HEK293 (cell line): ENCODE data around the gene DMD.

ENCODE experiments used
- CTCF ChIA-PET: fragments of 350-600 bp; formaldehyde crosslinking; extraction: SDS; loops from one replicate; lab custom pipeline; 2021; ENCODE audit warnings: antibody characterized with exemption; lab: Yijun Ruan, JAX
- POLR2A ChIA-PET: fragments of 300-600 bp; formaldehyde crosslinking; extraction: SDS; loops from one replicate; lab custom pipeline; 2020; ENCODE audit warnings: antibody characterized with exemption, inconsistent platforms; lab: Yijun Ruan, JAX
- H3K27ac ChIP-seq: fragments of 200-500 bp; sonication (Bioruptor generic); 2 replicates; pipeline ENCODE4 v1.5.1; 2014; ENCODE audit warnings: low read depth, low read length, control low read depth, inconsistent platforms; ENCODE audit errors: extremely low read depth
- H3K36me3 ChIP-seq, 2 experiments: fragments of 200-500 bp in 1 of 2; sonication (Bioruptor generic) in 1 of 2; 1 replicate in 1 of 2; 2 replicates in 1 of 2; pipeline ENCODE4 v1.5.1; 2014 to 2017; ENCODE audit warnings: inconsistent platforms in 2 of 2, low read length in 2 of 2; ENCODE audit not compliant: control insufficient read depth in 2 of 2, insufficient read depth in 1 of 2
- H3K4me1 ChIP-seq: fragments of 200-500 bp; sonication (Bioruptor generic); 2 replicates; pipeline ENCODE4 v1.5.1; 2014; ENCODE audit warnings: mild to moderate bottlenecking, low read length, inconsistent platforms; ENCODE audit not compliant: control insufficient read depth, insufficient read depth
- H3K4me3 ChIP-seq: 2 replicates; pipeline ENCODE4 v1.5.1; 2011; ENCODE audit warnings: low read depth, mild to moderate bottlenecking, control low read depth, low read length, moderate library complexity
- H3K9me3 ChIP-seq: fragments of 200-500 bp; sonication (Bioruptor generic); 2 replicates; pipeline ENCODE4 v1.5.1; 2014; ENCODE audit warnings: low read depth, low read length, inconsistent platforms; ENCODE audit not compliant: control insufficient read depth, insufficient read depth
- EGR2 ChIP-seq: fragments of 450-650 bp; formaldehyde crosslinking; IDR thresholded peaks from 2 replicates; pipeline ENCODE4 v1.5.1; 2016; ENCODE audit warnings: low read depth, missing biosample characterization, missing genetic modification characterization
- GLIS2 ChIP-seq: fragments of 450-650 bp; formaldehyde crosslinking; IDR thresholded peaks from 2 replicates; pipeline ENCODE4 v1.5.1; 2016; ENCODE audit warnings: missing biosample characterization, missing genetic modification characterization
- KLF1 ChIP-seq: fragments of 450-650 bp; formaldehyde crosslinking; IDR thresholded peaks from 2 replicates; pipeline ENCODE4 v1.5.1; 2016; ENCODE audit warnings: missing biosample characterization, missing genetic modification characterization
- MEIS1 ChIP-seq: sonication (generic); formaldehyde crosslinking; IDR thresholded peaks from 2 replicates; pipeline ENCODE4 v1.8.1; 2022; ENCODE audit warnings: missing genetic modification reagents, mild to moderate bottlenecking, borderline replicate concordance
- MYNN ChIP-seq: fragments of 450-650 bp; formaldehyde crosslinking; IDR thresholded peaks from 2 replicates; pipeline ENCODE4 v1.5.1; 2016; ENCODE audit warnings: missing biosample characterization, missing genetic modification characterization, borderline replicate concordance
- MZF1 ChIP-seq: fragments of 450-650 bp; formaldehyde crosslinking; IDR thresholded peaks from 2 replicates; pipeline ENCODE4 v1.5.1; 2017; ENCODE audit warnings: missing biosample characterization, missing genetic modification characterization, borderline replicate concordance
- REPIN1 ChIP-seq: fragments of 450-650 bp; formaldehyde crosslinking; IDR thresholded peaks from 2 replicates; pipeline ENCODE4 v1.5.1; 2017; ENCODE audit warnings: missing biosample characterization, missing genetic modification characterization, low read depth
- SCRT2 ChIP-seq: fragments of 450-650 bp; formaldehyde crosslinking; IDR thresholded peaks from 2 replicates; pipeline ENCODE4 v1.5.1; 2016; ENCODE audit warnings: missing biosample characterization, missing genetic modification characterization
- SP3 ChIP-seq: fragments of 450-650 bp; formaldehyde crosslinking; IDR thresholded peaks from 2 replicates; pipeline ENCODE4 v1.5.1; 2016; ENCODE audit warnings: missing biosample characterization, missing genetic modification characterization
- TCF7L2 ChIP-seq: IDR thresholded peaks from 2 replicates; pipeline ENCODE4 v1.6.1; 2011; ENCODE audit warnings: low read depth, mild to moderate bottlenecking, inconsistent platforms, low read length, moderate library complexity, borderline replicate concordance
- ZBTB20 ChIP-seq: fragments of 450-650 bp; formaldehyde crosslinking; IDR thresholded peaks from 2 replicates; pipeline ENCODE4 v1.5.1; 2016; ENCODE audit warnings: missing biosample characterization, missing genetic modification characterization
- ZFP37 ChIP-seq: fragments of 450-650 bp; formaldehyde crosslinking; IDR thresholded peaks from 2 replicates; pipeline ENCODE4 v1.5.1; 2016; ENCODE audit warnings: missing biosample characterization, missing genetic modification characterization
- ZFP41 ChIP-seq: fragments of 450-650 bp; formaldehyde crosslinking; IDR thresholded peaks from 2 replicates; pipeline ENCODE4 v1.5.1; 2016; ENCODE audit warnings: missing biosample characterization, missing genetic modification characterization, borderline replicate concordance
- ZIC2 ChIP-seq: fragments of 450-650 bp; formaldehyde crosslinking; IDR thresholded peaks from 2 replicates; pipeline ENCODE4 v1.5.1; 2016; ENCODE audit warnings: missing biosample characterization, missing genetic modification characterization
- ZNF221 ChIP-seq: fragments of 450-650 bp; formaldehyde crosslinking; IDR thresholded peaks from 2 replicates; pipeline ENCODE4 v1.5.1; 2017; ENCODE audit warnings: missing biosample characterization, missing genetic modification characterization, borderline replicate concordance
- ZNF274 ChIP-seq, 2 experiments: fragments of 200-500 bp in 1 of 2; fragments of 450-650 bp in 1 of 2; sonication (Bioruptor generic) in 1 of 2; formaldehyde crosslinking in 1 of 2; IDR thresholded peaks; 2 replicates each; pipeline versions ENCODE4 v1.5.1 to v1.6.1; 2014 to 2016; ENCODE audit warnings: borderline replicate concordance in 1 of 2, inconsistent platforms in 1 of 2, low read length in 1 of 2, missing biosample characterization in 1 of 2, missing genetic modification characterization in 1 of 2
- ZNF350 ChIP-seq: fragments of 450-650 bp; formaldehyde crosslinking; IDR thresholded peaks from 2 replicates; pipeline ENCODE4 v1.5.0; 2017; ENCODE audit warnings: missing biosample characterization, mild to moderate bottlenecking, missing genetic modification characterization
- ZNF404 ChIP-seq: fragments of 450-650 bp; formaldehyde crosslinking; IDR thresholded peaks from 2 replicates; pipeline ENCODE4 v1.5.1; 2017; ENCODE audit warnings: missing biosample characterization, missing genetic modification characterization
- ZNF423 ChIP-seq: fragments of 450-650 bp; formaldehyde crosslinking; IDR thresholded peaks from 2 replicates; pipeline ENCODE4 v1.5.1; 2016; ENCODE audit warnings: missing biosample characterization, missing genetic modification characterization
- ZNF473 ChIP-seq: fragments of 450-650 bp; formaldehyde crosslinking; IDR thresholded peaks from 2 replicates; pipeline ENCODE4 v1.5.1; 2017; ENCODE audit warnings: missing biosample characterization, missing genetic modification characterization
- ZNF548 ChIP-seq: fragments of 450-650 bp; formaldehyde crosslinking; IDR thresholded peaks from 2 replicates; pipeline ENCODE4 v1.5.1; 2016; ENCODE audit warnings: missing biosample characterization, missing genetic modification characterization
- ZNF558 ChIP-seq: fragments of 450-650 bp; formaldehyde crosslinking; IDR thresholded peaks from 2 replicates; pipeline ENCODE4 v1.5.1; 2016; ENCODE audit warnings: missing biosample characterization, missing genetic modification characterization
- ZNF596 ChIP-seq: fragments of 450-650 bp; IDR thresholded peaks from 2 replicates; pipeline ENCODE4 v1.5.0; 2018; ENCODE audit warnings: missing biosample characterization, mild to moderate bottlenecking, missing genetic modification characterization, moderate library complexity
- ZNF776 ChIP-seq: fragments of 450-650 bp; formaldehyde crosslinking; IDR thresholded peaks from 2 replicates; pipeline ENCODE4 v1.5.0; 2017; ENCODE audit warnings: missing biosample characterization, missing genetic modification characterization, borderline replicate concordance
- ZXDB ChIP-seq: fragments of 450-650 bp; formaldehyde crosslinking; IDR thresholded peaks from 2 replicates; pipeline ENCODE4 v1.5.1; 2016; ENCODE audit warnings: missing biosample characterization, missing genetic modification characterization
- TF ChIP-seq, protein P1 (sequence below): fragments of 450-650 bp; formaldehyde crosslinking; IDR thresholded peaks from 2 replicates; pipeline ENCODE4 v1.5.1; 2017; ENCODE audit warnings: missing biosample characterization, missing genetic modification characterization
- TF ChIP-seq, protein P2 (sequence below): fragments of 450-650 bp; formaldehyde crosslinking; conservative IDR thresholded peaks from 2 replicates; pipeline ENCODE4 v1.5.1; 2016; ENCODE audit warnings: low read depth, missing biosample characterization, missing genetic modification characterization

DMD gene

DNA sequence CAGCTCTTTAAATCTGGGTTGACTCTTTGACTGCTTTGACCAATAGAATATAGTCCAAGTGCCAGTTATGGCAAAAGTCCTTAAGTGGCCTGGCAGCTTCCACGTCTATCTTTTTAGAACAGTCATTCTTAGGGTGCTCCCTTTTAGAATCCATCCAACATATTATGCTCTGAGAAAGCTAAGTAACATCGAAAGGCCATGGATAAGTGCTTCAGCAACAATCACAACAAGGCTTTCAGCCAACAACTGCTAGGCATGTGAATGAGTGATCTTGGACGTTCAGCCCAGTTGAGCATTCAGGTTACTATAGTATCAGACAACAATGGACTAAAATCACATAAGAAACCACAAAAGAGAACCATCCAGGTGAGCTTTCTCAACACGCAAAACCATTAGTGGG lies 818.7 kb downstream of the DMD start:
- Histone ChIP-seq H3K36me3 (no peaks in the 10 kb centered on the region), H3K4me1 (no peaks in the 10 kb centered on the region), H3K4me3 (no peak overlapping the region), H3K9me3 (no peaks in the 10 kb centered on the region), H3K27ac (no peak overlapping the region)
- ChIA-PET CTCF (no interaction called here), POLR2A (no interaction called here)
- no peak for TF ChIP-seq ZNF350 (tag by site-specific recombination)
- no peak for TF ChIP-seq ZNF221
- TF ChIP-seq MYNN (tag by site-specific recombination), result no peak
- no peak for TF ChIP-seq GLIS2 (tag by site-specific recombination)
- TF ChIP-seq KLF1 (tag by site-specific recombination), result no peak
- TF ChIP-seq ZNF423, result no peak
- no peak for TF ChIP-seq ZNF404
- TF ChIP-seq ZBTB20 (tag by site-specific recombination), result no peak
- TF ChIP-seq ZNF473 (tag by site-specific recombination), result no peak
- TF ChIP-seq ZNF558 (tag by site-specific recombination), result no peak
- TF ChIP-seq, protein P1, sequence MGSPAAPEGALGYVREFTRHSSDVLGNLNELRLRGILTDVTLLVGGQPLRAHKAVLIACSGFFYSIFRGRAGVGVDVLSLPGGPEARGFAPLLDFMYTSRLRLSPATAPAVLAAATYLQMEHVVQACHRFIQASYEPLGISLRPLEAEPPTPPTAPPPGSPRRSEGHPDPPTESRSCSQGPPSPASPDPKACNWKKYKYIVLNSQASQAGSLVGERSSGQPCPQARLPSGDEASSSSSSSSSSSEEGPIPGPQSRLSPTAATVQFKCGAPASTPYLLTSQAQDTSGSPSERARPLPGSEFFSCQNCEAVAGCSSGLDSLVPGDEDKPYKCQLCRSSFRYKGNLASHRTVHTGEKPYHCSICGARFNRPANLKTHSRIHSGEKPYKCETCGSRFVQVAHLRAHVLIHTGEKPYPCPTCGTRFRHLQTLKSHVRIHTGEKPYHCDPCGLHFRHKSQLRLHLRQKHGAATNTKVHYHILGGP (tag by site-specific recombination), result no peak
- no peak for TF ChIP-seq ZIC2
- TF ChIP-seq ZXDB, result no peak
- TF ChIP-seq ZFP41 (tag by site-specific recombination), result no peak
- TF ChIP-seq EGR2 (tag by site-specific recombination), result no peak
- TF ChIP-seq MEIS1 (CRISPR knock-in tag), result no peak
- TF ChIP-seq ZNF596 (tag by site-specific recombination), result no peak
- TF ChIP-seq, protein P2, sequence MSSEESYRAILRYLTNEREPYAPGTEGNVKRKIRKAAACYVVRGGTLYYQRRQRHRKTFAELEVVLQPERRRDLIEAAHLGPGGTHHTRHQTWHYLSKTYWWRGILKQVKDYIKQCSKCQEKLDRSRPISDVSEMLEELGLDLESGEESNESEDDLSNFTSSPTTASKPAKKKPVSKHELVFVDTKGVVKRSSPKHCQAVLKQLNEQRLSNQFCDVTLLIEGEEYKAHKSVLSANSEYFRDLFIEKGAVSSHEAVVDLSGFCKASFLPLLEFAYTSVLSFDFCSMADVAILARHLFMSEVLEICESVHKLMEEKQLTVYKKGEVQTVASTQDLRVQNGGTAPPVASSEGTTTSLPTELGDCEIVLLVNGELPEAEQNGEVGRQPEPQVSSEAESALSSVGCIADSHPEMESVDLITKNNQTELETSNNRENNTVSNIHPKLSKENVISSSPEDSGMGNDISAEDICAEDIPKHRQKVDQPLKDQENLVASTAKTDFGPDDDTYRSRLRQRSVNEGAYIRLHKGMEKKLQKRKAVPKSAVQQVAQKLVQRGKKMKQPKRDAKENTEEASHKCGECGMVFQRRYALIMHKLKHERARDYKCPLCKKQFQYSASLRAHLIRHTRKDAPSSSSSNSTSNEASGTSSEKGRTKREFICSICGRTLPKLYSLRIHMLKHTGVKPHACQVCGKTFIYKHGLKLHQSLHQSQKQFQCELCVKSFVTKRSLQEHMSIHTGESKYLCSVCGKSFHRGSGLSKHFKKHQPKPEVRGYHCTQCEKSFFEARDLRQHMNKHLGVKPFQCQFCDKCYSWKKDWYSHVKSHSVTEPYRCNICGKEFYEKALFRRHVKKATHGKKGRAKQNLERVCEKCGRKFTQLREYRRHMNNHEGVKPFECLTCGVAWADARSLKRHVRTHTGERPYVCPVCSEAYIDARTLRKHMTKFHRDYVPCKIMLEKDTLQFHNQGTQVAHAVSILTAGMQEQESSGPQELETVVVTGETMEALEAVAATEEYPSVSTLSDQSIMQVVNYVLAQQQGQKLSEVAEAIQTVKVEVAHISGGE (tag by site-specific recombination), result no peak
- no peak for TF ChIP-seq ZNF274 (IDR thresholded peaks at IDR 0.05; ENCODE audit: low read length)
- no peak for TF ChIP-seq ZNF274 (tag by site-specific recombination; IDR thresholded peaks at IDR 0.05; ENCODE audit: borderline replicate concordance)

DNA sequence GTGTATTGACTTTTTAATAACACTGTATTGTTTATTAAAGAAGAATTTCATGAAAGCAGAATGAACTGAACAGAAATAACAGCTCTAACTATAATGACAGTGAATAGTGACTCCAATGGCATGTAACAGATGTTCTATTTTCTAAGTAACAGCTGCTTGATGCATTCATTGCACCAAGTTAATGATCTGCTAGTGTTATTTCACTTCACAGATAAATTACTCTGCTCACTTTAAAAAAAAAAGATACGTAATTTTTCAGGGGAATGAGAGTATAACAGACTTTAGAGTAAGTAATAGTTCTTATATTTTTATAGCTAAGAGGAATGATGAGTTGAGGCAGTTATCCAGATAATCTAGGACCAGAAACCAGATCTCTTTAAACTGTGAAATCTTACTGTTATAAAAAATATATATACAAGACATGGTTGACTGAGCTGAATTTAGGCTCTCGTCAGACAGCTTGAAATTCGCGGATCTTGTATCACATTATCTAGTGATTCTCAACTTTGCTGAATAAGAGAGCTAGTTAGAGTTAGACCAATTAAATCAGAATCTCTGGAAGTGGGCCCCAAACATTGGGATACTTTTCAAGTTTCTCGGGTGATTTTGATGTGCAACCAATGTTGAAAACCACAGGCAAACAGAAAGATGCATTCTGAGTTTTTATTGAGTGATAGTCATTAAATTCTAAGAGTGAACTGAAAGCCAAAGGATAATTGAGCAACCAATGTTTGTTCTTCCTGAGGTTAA lies 840.7 kb downstream of the DMD start:
- Histone ChIP-seq H3K27ac (no peak overlapping the region), H3K9me3 (no peaks in the 10 kb centered on the region), H3K36me3 (no peaks in the 10 kb centered on the region), H3K4me3 (no peak overlapping the region), H3K4me1 (no peaks in the 10 kb centered on the region)
- no peak for TF ChIP-seq REPIN1 (tag by site-specific recombination)
- TF ChIP-seq ZNF548 (tag by site-specific recombination), result no peak
- no peak for TF ChIP-seq ZNF776 (tag by site-specific recombination)
- TF ChIP-seq TCF7L2, result no peak
- no peak for TF ChIP-seq SP3
- no peak for TF ChIP-seq SCRT2
- no peak for TF ChIP-seq ZNF274 (IDR thresholded peaks at IDR 0.05; ENCODE audit: low read length)
- no peak for TF ChIP-seq ZNF274 (tag by site-specific recombination; IDR thresholded peaks at IDR 0.05; ENCODE audit: borderline replicate concordance)
- TF ChIP-seq ZFP37 (tag by site-specific recombination), result no peak
- no peak for TF ChIP-seq MZF1
- POLR2A ChIA-PET, result no interaction called here
- CTCF ChIA-PET, result interaction anchor here (0.6 kb wide), 1 partner anchor 32 kb away, joined by 3 read pairs; no protein-coding TSS in a partner anchor
